K562 (cell line): ENCODE results near the gene TMSB15B. TPM values are rescaled to one million over a fixed set of nuclear protein-coding genes. Genes with fewer than 3 reads are reported as not detected.

Experiments used
- ATAC-seq: fragments of 200-7000 bp; cut with Tn5 transposase; 3 replicates; pipeline ENCODE4 v1.9.1; 2020; ENCODE audit warnings: moderate library complexity
- BruUV-seq: library from RNA; stranded (reverse); fragments of 400-500 nt; replicated peaks from 2 replicates; lab custom pipeline; 2021; lab: Mats Ljungman, UMichigan
- CTCF ChIA-PET: fragments of 300-600 bp; formaldehyde crosslinking; extraction: SDS; loops from one replicate; lab custom pipeline; 2021; ENCODE audit warnings: low intra/inter-chr PET ratio; lab: Yijun Ruan, JAX
- POLR2A ChIA-PET: fragments of 300-600, 350-650 bp; sonication (Branson Sonifier 250); formaldehyde crosslinking; extraction: SDS; loops from one replicate; lab custom pipeline; 2021; ENCODE audit warnings: antibody characterized with exemption, inconsistent platforms; lab: Yijun Ruan, JAX
- DNase-seq, 4 experiments: peaks; one replicate each; pipeline versions ENCODE4 v3.0.0 to v3.0.0-alpha.2; 2011 to 2018; ENCODE audit warnings: low spot score in 3 of 4, mixed read lengths in 3 of 4; ENCODE audit errors: extremely low read depth in 1 of 4
- FAIRE-seq: peaks from 2 replicates; lab custom pipeline; 2011; peaks lifted over from hg19 to GRCh38; lab: Jason Lieb, UNC
- H2AFZ ChIP-seq: 2 replicates; pipeline ENCODE4 v1.6.0; 2011; ENCODE audit warnings: low read depth, low read length, control low read depth, inconsistent platforms
- H3K27ac ChIP-seq: fragments of 200-600 bp; 3 replicates; pipeline ENCODE4 v1.8.0; 2011; ENCODE audit warnings: low read depth, mild to moderate bottlenecking, control low read depth, inconsistent platforms, low read length, moderate library complexity, mixed read lengths; ENCODE audit errors: extremely low read depth
- H3K27me3 ChIP-seq, 2 experiments: fragments of 300-600 bp in 1 of 2; 2 replicates in 1 of 2; 3 replicates in 1 of 2; pipeline versions ENCODE4 v1.6.0 to v1.8.0; 2011; ENCODE audit warnings: inconsistent platforms in 2 of 2, low read length in 2 of 2, mild to moderate bottlenecking in 1 of 2, mixed read lengths in 1 of 2, moderate library complexity in 1 of 2; ENCODE audit not compliant: control insufficient read depth in 2 of 2, insufficient read depth in 2 of 2
- H3K36me3 ChIP-seq: fragments of 300-600 bp; 3 replicates; pipeline ENCODE4 v1.8.0; 2011; ENCODE audit warnings: mild to moderate bottlenecking, low read length, inconsistent platforms; ENCODE audit not compliant: control insufficient read depth, insufficient read depth
- H3K4me1 ChIP-seq, 2 experiments: fragments of 200-600 bp in 1 of 2; replicated peaks in 1 of 2; 2 replicates in 1 of 2; 3 replicates in 1 of 2; pipeline versions ENCODE4 v1.5.1 to v1.8.0; 2011; ENCODE audit warnings: inconsistent platforms in 2 of 2, low read length in 2 of 2, mild to moderate bottlenecking in 1 of 2, mixed read lengths in 1 of 2, moderate library complexity in 1 of 2; ENCODE audit not compliant: control insufficient read depth in 2 of 2, insufficient read depth in 2 of 2
- H3K4me2 ChIP-seq: 2 replicates; pipeline ENCODE4 v1.6.1; 2011; ENCODE audit warnings: low read length, control low read depth, inconsistent platforms, mixed read lengths; ENCODE audit not compliant: insufficient read depth
- H3K4me3 ChIP-seq: fragments of 200-600 bp; sonication (generic), shearing (Covaris generic); 2 replicates; pipeline ENCODE4 v1.5.1; 2016; ENCODE audit warnings: control low read depth, inconsistent platforms
- H3K79me2 ChIP-seq: fragments of 200-600 bp; 3 replicates; pipeline ENCODE4 v1.8.0; 2011; ENCODE audit warnings: low read length, inconsistent platforms; ENCODE audit not compliant: control insufficient read depth, insufficient read depth
- H3K9ac ChIP-seq, 2 experiments: 2 replicates each; pipeline versions ENCODE4 v1.6.0 to v1.6.1; 2011; ENCODE audit warnings: low read depth in 2 of 2, low read length in 2 of 2, control low read depth in 1 of 2, inconsistent platforms in 1 of 2, mild to moderate bottlenecking in 1 of 2, mixed read lengths in 1 of 2; ENCODE audit not compliant: insufficient read depth in 1 of 2
- H3K9me1 ChIP-seq: one replicate; pipeline ENCODE4 v1.6.0; 2011; ENCODE audit warnings: inconsistent platforms, mild to moderate bottlenecking, low read length, moderate library complexity; ENCODE audit not compliant: control insufficient read depth, insufficient read depth
- H3K9me3 ChIP-seq: replicated peaks from 2 replicates; pipeline ENCODE4 v1.5.1; 2011; ENCODE audit warnings: low read depth, low read length, inconsistent platforms; ENCODE audit not compliant: control insufficient read depth, insufficient read depth
- H4K20me1 ChIP-seq: replicated peaks from 2 replicates; pipeline ENCODE4 v1.6.1; 2011; ENCODE audit warnings: low read length, inconsistent platforms, mixed read lengths; ENCODE audit not compliant: control insufficient read depth, insufficient read depth
- C11orf30 ChIP-seq: fragments of 450-650 bp; IDR thresholded peaks from 2 replicates; pipeline ENCODE4 v1.6.1; 2016; ENCODE audit warnings: low read depth, mild to moderate bottlenecking
- ELF1 ChIP-seq: fragments of 200-800 bp; sonication (Bioruptor generic); IDR thresholded peaks from 2 replicates; pipeline ENCODE4 v1.6.1; 2016; ENCODE audit warnings: missing genetic modification characterization, missing compliant biosample characterization
- EZH2 ChIP-seq: IDR thresholded peaks from 2 replicates; pipeline ENCODE4 v1.6.1; 2012; ENCODE audit warnings: low read depth, mild to moderate bottlenecking, inconsistent platforms, low read length, borderline replicate concordance
- KDM2B ChIP-seq: fragments of 250-450 bp; sonication (Bioruptor Pico); IDR thresholded peaks from 2 replicates; pipeline ENCODE4 v1.8.0; 2021; ENCODE audit warnings: mild to moderate bottlenecking, moderate library complexity
- MAFG ChIP-seq: fragments of 450-650 bp; conservative IDR thresholded peaks from 2 replicates; pipeline ENCODE4 v1.6.1; 2016; ENCODE audit warnings: missing genetic modification characterization, missing compliant biosample characterization
- MAFK ChIP-seq: IDR thresholded peaks from 2 replicates; pipeline ENCODE4 v1.6.1; 2011; ENCODE audit warnings: low read length, improper control_type of control experiment
- MAZ ChIP-seq, 2 experiments: fragments of 450-650 bp in 1 of 2; sonication (generic) in 1 of 2; formaldehyde crosslinking; IDR thresholded peaks in 1 of 2; conservative IDR thresholded peaks in 1 of 2; 2 replicates each; pipeline versions ENCODE4 v1.4.0 to v1.5.0; 2020; ENCODE audit warnings: mild to moderate bottlenecking in 1 of 2, missing genetic modification reagents in 1 of 2
- MCM3 ChIP-seq: fragments of 450-650 bp; IDR thresholded peaks from 2 replicates; pipeline ENCODE4 v1.6.1; 2016
- RBM17 ChIP-seq: fragments of 200-400 bp; formaldehyde crosslinking; IDR thresholded peaks from 2 replicates; pipeline ENCODE4 v1.6.1; 2017; ENCODE audit warnings: low read depth, mild to moderate bottlenecking, low read length, borderline replicate concordance
- ZBTB17 ChIP-seq: fragments of 450-650 bp; formaldehyde crosslinking; IDR thresholded peaks from 2 replicates; pipeline ENCODE4 v1.4.0; 2020; ENCODE audit warnings: mild to moderate bottlenecking
- ZNF146 ChIP-seq: IDR thresholded peaks from one replicate; pipeline ENCODE4 v1.6.1; 2018; ENCODE audit warnings: missing compliant biosample characterization; ENCODE audit not compliant: unreplicated experiment
- ZNF23 ChIP-seq: fragments of 250-450 bp; sonication (Bioruptor Pico); IDR thresholded peaks from 2 replicates; pipeline ENCODE4 v1.4.0; 2020; ENCODE audit warnings: mild to moderate bottlenecking
- ZNF311 ChIP-seq: fragments of 250-450 bp; sonication (Bioruptor Pico); IDR thresholded peaks from 2 replicates; pipeline ENCODE4 v1.4.0; 2020; ENCODE audit warnings: mild to moderate bottlenecking, moderate library complexity
- ZNF316 ChIP-seq: fragments of 450-650 bp; IDR thresholded peaks from 2 replicates; pipeline ENCODE4 v1.6.1; 2016
- ZNF445 ChIP-seq: fragments of 250-450 bp; sonication (Bioruptor Pico); IDR thresholded peaks from 2 replicates; pipeline ENCODE4 v1.4.0; 2020; ENCODE audit warnings: low read depth, mild to moderate bottlenecking, moderate library complexity
- ZNF589 ChIP-seq: fragments of 200-800 bp; sonication (Bioruptor generic); IDR thresholded peaks from 2 replicates; pipeline ENCODE4 v1.6.1; 2016; ENCODE audit warnings: low read depth, missing genetic modification characterization, missing compliant biosample characterization
- ZNF780A ChIP-seq: fragments of 250-450 bp; sonication (Bioruptor Pico); IDR thresholded peaks from 2 replicates; pipeline ENCODE4 v1.5.0; 2021; ENCODE audit warnings: mild to moderate bottlenecking
- WGBS: fragments of 100-300 bp; shearing (Covaris generic); methylation state at CpG from one replicate; pipeline ENCODE4 v1.1.6; 2016; ENCODE audit warnings: low coverage, mixed read lengths; ENCODE audit not compliant: insufficient coverage; ENCODE audit errors: missing lambda C conversion rate; 5-methylcytosine and 5-hydroxymethylcytosine counted together
- in situ Hi-C: fragments of 300-500 bp; cut with MboI; formaldehyde crosslinking; loops from 4 replicates; pipeline ENCODE4 v1.15.0; 2018; ENCODE audit warnings: inconsistent platforms, mixed read lengths
- intact Hi-C: fragments of 100-400 bp; cut with micrococcal nuclease; formaldehyde crosslinking; loops from 2 replicates; pipeline ENCODE4 v1.14.2; 2022
- polyA plus RNA-seq, 8 experiments: library from polyadenylated mRNA; depleted of rRNA in 4 of 8; stranded (reverse) in 5 of 8; unstranded in 3 of 8; fragments of >200 nt; fragmentation: Nextera tagmentation in 2 of 8; fragmentation: Illumina TruSeq in 1 of 8; extraction: Ambion mirVana in 2 of 8; extraction: Trizol in 1 of 8; gene quantifications; 2 replicates each; pipeline versions ENCODE4 v1.2.1 to v1.2.3, GENCODE V29; 2011 to 2014; ENCODE audit warnings: inconsistent platforms in 1 of 8, missing spikeins in 1 of 8
- total RNA-seq, 7 experiments: library from RNA; depleted of rRNA in 6 of 7; stranded (reverse); fragments of >200 nt in 6 of 7; fragmentation: Illumina TruSeq in 2 of 7; extraction: Trizol in 2 of 7; gene quantifications; 2 replicates each; pipeline versions ENCODE4 v1.2.1 to v1.2.3, GENCODE V29; 2011 to 2021; ENCODE audit warnings: low replicate concordance in 1 of 7
- TF ChIP-seq, protein P1 (sequence below): fragments of 250-450 bp; sonication (Bioruptor Pico); IDR thresholded peaks from 2 replicates; pipeline ENCODE4 v1.9.0; 2021; ENCODE audit warnings: mild to moderate bottlenecking
- TF ChIP-seq, protein P2 (sequence below), 2 experiments: fragments of 450-650 bp; IDR thresholded peaks; 2 replicates each; pipeline ENCODE4 v1.6.1; 2016

Gene TMSB15B
- total and polyA plus RNA-seq, 9 of the 15 experiments (the other 6 are each of a cell fraction or from before 2014, with no cell fraction given): 0.05 to 0.77 (median 0.32) TPM; not detected in 4

DNA sequence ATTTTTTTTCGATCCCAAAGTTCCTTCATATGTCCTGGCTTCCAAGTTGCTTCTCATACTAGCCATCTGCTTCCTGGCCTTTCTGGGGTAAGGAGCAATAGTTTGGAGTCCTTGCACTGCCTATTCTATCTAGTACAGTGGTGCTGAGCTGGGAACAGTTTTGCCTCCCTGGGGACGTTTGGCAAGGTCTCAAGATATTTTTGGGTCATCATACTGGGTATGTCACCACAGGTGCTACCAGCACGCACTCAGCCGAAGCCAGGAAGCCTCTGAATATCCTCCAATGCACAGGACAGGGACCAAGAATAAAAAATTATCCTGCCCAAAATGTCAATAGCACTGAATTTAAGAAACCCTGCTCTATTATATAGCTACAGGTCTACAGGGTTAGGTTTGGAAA is 35.4 kb upstream of the TMSB15B start:
- Histone ChIP-seq H3K27ac (no peak overlapping the region), H3K27me3 (no peaks in the 10 kb centered on the region), H3K9ac (no peak overlapping the region), H3K9me3 (no peaks in the 10 kb centered on the region), H3K4me3 (no peak overlapping the region), H3K4me2 (no peak overlapping the region), H4K20me1 (no peaks in the 10 kb centered on the region), H3K9me1 (no peaks in the 10 kb centered on the region), H2AFZ (no peak overlapping the region), H3K79me2 (no peaks in the 10 kb centered on the region), H3K4me1 (no peaks in the 10 kb centered on the region), H3K36me3 (no peaks in the 10 kb centered on the region)
- DNase-seq: no peak
- BruUV-seq: no TSS peak
- no peak for FAIRE-seq
- TF ChIP-seq MAZ (CRISPR knock-in tag; conservative IDR thresholded peaks at IDR 0.05 in 1 of 2, IDR thresholded peaks at IDR 0.05 in 1 of 2): no peak
- no peak for TF ChIP-seq ZNF146 (CRISPR knock-in tag)
- 0% methylated on average over 3 of the region's 4 CpGs for WGBS
- in situ Hi-C loops: no loop called here
- no peak for ATAC-seq
- POLR2A ChIA-PET: no interaction called here
- CTCF ChIA-PET: no interaction called here
- intact Hi-C loops: no loop called here

DNA sequence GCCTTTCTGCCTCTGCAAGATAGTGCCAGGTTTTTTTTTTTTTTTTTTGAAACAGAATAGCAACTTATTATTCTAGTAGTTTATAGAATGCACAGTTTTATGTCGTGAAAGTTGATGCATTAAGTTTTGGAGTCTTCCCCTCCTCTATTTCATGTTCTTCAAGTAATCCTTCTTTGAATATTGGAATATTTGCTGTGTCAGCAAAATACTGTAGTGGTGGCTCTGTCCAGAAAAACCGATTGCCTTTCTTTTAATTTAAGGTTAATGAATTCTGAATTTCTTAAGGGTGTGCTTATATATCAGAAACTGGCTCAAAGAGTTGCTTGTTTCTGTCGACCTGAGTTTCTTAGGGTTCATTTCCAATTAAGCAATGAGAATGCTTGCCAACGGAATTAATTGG is 34.8 kb upstream of the TMSB15B start:
- intact Hi-C loops (no loop called here), in situ Hi-C loops (no loop called here)
- no peak for FAIRE-seq
- TF ChIP-seq RBM17: no peak
- peak; percentile 93 for TF ChIP-seq ZNF316
- no peak for TF ChIP-seq ZNF23
- no peak for TF ChIP-seq ZBTB17 (CRISPR knock-in tag)
- no peak for TF ChIP-seq KDM2B (CRISPR knock-in tag)
- no peak for TF ChIP-seq ZNF589 (CRISPR knock-in tag)
- TF ChIP-seq ZNF311: no peak
- peak; percentile 83 for TF ChIP-seq C11orf30
- TF ChIP-seq ZNF780A (CRISPR knock-in tag): no peak
- TF ChIP-seq, protein P1, sequence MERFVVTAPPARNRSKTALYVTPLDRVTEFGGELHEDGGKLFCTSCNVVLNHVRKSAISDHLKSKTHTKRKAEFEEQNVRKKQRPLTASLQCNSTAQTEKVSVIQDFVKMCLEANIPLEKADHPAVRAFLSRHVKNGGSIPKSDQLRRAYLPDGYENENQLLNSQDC (CRISPR knock-in tag): no peak
- TF ChIP-seq, protein P2, sequence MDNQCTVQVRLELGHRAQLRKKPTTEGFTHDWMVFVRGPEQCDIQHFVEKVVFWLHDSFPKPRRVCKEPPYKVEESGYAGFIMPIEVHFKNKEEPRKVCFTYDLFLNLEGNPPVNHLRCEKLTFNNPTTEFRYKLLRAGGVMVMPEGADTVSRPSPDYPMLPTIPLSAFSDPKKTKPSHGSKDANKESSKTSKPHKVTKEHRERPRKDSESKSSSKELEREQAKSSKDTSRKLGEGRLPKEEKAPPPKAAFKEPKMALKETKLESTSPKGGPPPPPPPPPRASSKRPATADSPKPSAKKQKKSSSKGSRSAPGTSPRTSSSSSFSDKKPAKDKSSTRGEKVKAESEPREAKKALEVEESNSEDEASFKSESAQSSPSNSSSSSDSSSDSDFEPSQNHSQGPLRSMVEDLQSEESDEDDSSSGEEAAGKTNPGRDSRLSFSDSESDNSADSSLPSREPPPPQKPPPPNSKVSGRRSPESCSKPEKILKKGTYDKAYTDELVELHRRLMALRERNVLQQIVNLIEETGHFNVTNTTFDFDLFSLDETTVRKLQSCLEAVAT (IDR thresholded peaks at IDR 0.05): no peak
- no peak for TF ChIP-seq EZH2
- no peak for TF ChIP-seq ZNF445 (CRISPR knock-in tag)
- TF ChIP-seq MAFK: peak; percentile 97
- TF ChIP-seq MCM3: no peak
- TF ChIP-seq ELF1: no peak
- peak; percentile 90 for TF ChIP-seq MAFG

More for the DNA sequence above, 34.8 kb upstream of the TMSB15B start:
- ChIA-PET CTCF (no interaction called here), POLR2A (no interaction called here)
- H3K4me3 ChIP-seq: no peak overlapping the region
- no peaks in the 10 kb centered on the region for H3K36me3 ChIP-seq
- ATAC-seq (no peak), DNase-seq (no peak)
- no peaks in the 10 kb centered on the region for H3K9me1 ChIP-seq
- no peaks in the 10 kb centered on the region for H3K4me1 ChIP-seq
- no peak overlapping the region for H2AFZ ChIP-seq
- H4K20me1 ChIP-seq: no peaks in the 10 kb centered on the region
- no TSS peak for BruUV-seq
- 0% methylated on average over 4 of the region's 4 CpGs for WGBS
- no peak overlapping the region for H3K27ac ChIP-seq
- H3K9ac ChIP-seq: no peak overlapping the region
- no peaks in the 10 kb centered on the region for H3K79me2 ChIP-seq
- no peaks in the 10 kb centered on the region for H3K27me3 ChIP-seq
- no peak overlapping the region for H3K4me2 ChIP-seq
- no peaks in the 10 kb centered on the region for H3K9me3 ChIP-seq
